ENCODE data around the gene ENO1. TPM values are rescaled to one million over a fixed set of nuclear protein-coding genes. Genes with fewer than 3 reads are reported as not detected.

Gene ENO1
- total and polyA plus RNA-seq, 2 of the 8 experiments (the other 6 are each of a cell fraction or from before 2014, with no cell fraction given) = 1,763 to 2,117 TPM

GRCh38 chr1:8813016-8813763, 65.3 kb downstream of the ENO1 start (continued):
- TF ChIP-seq POLR2AphosphoS5 (IDR thresholded peaks at IDR 0.05; ENCODE audit: low read depth, low read length) (no peak), GTF2F1 (IDR thresholded peaks at IDR 0.05; ENCODE audit: borderline replicate concordance, low read depth, low read length) (no peak), MAX (IDR thresholded peaks at IDR 0.05) (no peak), KDM5A (IDR thresholded peaks at IDR 0.05; ENCODE audit: low read length) (no peak), ASH2L (IDR thresholded peaks at IDR 0.05; ENCODE audit: low read length) (no peak), CBX8 (IDR thresholded peaks at IDR 0.05; ENCODE audit: borderline replicate concordance, low read depth, low read length) (no peak), PHF8 (conservative IDR thresholded peaks at IDR 0.05; ENCODE audit: low read depth, low read length) (no peak), TCF12 (IDR thresholded peaks at IDR 0.05; ENCODE audit: low read depth, low read length) (no peak)

Data from H1 (cell line).